Measurements from ENCODE around the gene CD180.

Gene CD180

DNA sequence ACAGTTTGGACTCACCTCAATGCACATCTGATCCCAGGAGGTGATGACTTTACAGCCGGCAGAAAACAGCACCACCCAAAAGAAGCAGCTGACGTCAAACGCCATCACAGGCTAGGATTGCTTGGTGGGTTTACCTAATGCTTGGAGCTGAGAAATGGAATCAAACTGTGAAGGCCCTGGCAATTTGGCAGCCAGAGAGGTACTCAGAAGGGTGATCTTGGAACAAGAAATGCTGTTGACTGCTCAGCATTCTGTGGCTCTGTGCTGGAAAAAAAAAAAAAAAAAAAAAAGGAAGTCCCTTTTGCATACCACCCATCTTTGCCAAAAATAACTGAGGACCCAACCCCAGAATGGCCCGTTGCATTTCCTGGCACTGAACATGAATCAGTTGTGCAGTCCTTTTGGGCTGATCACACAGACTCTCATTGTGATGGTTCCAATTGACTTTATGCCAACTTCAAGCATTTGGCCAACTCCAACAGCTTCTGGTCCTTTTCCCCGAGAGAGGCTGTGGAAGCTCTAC lies at the start of gene CD180:
CD180 (minus strand) TSS at position 263 of the 523 bp plus-strand sequence; CDS start at position 105, 158 bp downstream.
- no peaks in the 10 kb centered on the region for H3K9me3 ChIP-seq (ENCODE audit: control insufficient read depth in 1 of 2, low read length in 2 of 2)
- peak within 1 kb of the TSS in 1 of 2 donors; percentile 19 for H3K4me3 ChIP-seq (ENCODE audit: low read depth in 1 of 2, low read length in 2 of 2)
- H3K27ac ChIP-seq (ENCODE audit: low read depth, low read length), result no peak within 1 kb of the TSS
- no peaks in the 10 kb centered on the region for H3K27me3 ChIP-seq (ENCODE audit: control insufficient read depth in 1 of 2, insufficient read depth in 2 of 2, low read length in 2 of 2)
- no peak within 1 kb of the TSS for H3K9ac ChIP-seq (ENCODE audit: low read depth in 1 of 2, low read length in 2 of 2)
- H3K36me3 ChIP-seq (ENCODE audit: control insufficient read depth in 1 of 2, insufficient read depth in 2 of 2, low read length in 2 of 2), result no peaks in the 10 kb centered on the region
- H3K4me1 ChIP-seq (ENCODE audit: control insufficient read depth in 1 of 2, insufficient read depth in 2 of 2, low read length in 2 of 2), result peaks cover 15 to 22% of the 10 kb centered on the region in 2 donors

DNA sequence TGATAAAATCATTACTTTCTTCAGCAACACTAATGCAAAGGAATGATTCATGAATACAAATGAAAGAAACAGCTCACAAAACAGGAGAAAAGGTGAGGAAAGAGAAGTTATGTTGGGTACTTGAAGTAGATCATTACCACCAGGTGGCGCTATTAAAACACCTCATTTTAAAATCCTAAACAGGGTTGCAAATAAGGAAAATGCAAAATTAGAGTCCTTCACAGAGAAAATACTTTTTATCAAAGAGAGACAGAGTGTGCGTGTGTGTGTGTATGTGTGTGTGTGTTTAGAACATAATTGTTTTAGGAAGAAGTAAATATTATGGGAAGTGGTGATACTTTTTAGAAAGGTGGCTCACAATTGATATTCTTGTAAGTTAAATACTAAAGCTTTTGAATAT lies 49.5 kb upstream of the CD180 start:
- Histone ChIP-seq H3K4me1 (ENCODE audit: control insufficient read depth in 1 of 2, insufficient read depth in 2 of 2, low read length in 2 of 2) (peaks cover 0 to 6% of the 10 kb centered on the region in 2 donors), H3K27me3 (ENCODE audit: control insufficient read depth in 1 of 2, insufficient read depth in 2 of 2, low read length in 2 of 2) (no peaks in the 10 kb centered on the region), H3K9me3 (ENCODE audit: control insufficient read depth in 1 of 2, low read length in 2 of 2) (no peaks in the 10 kb centered on the region), H3K9ac (ENCODE audit: low read depth in 1 of 2, low read length in 2 of 2) (no peak overlapping the region), H3K36me3 (ENCODE audit: control insufficient read depth in 1 of 2, insufficient read depth in 2 of 2, low read length in 2 of 2) (no peaks in the 10 kb centered on the region), H3K27ac (ENCODE audit: low read depth, low read length) (no peak overlapping the region), H3K4me3 (ENCODE audit: low read depth in 1 of 2, low read length in 2 of 2) (no peak overlapping the region)

GRCh38 chr5:67245259-67245846 lies 48.8 kb upstream of the CD180 start:
- Histone ChIP-seq H3K4me1 (ENCODE audit: control insufficient read depth in 1 of 2, insufficient read depth in 2 of 2, low read length in 2 of 2) (peaks cover 0 to 6% of the 10 kb centered on the region in 2 donors), H3K27me3 (ENCODE audit: control insufficient read depth in 1 of 2, insufficient read depth in 2 of 2, low read length in 2 of 2) (no peaks in the 10 kb centered on the region), H3K4me3 (ENCODE audit: low read depth in 1 of 2, low read length in 2 of 2) (no peak overlapping the region), H3K9ac (ENCODE audit: low read depth in 1 of 2, low read length in 2 of 2) (no peak overlapping the region), H3K9me3 (ENCODE audit: control insufficient read depth in 1 of 2, low read length in 2 of 2) (no peaks in the 10 kb centered on the region), H3K36me3 (ENCODE audit: control insufficient read depth in 1 of 2, insufficient read depth in 2 of 2, low read length in 2 of 2) (no peaks in the 10 kb centered on the region), H3K27ac (ENCODE audit: low read depth, low read length) (no peak overlapping the region)

GRCh38 chr5:67244345-67244793 lies 47.8 kb upstream of the CD180 start:
- Histone ChIP-seq H3K36me3 (ENCODE audit: control insufficient read depth in 1 of 2, insufficient read depth in 2 of 2, low read length in 2 of 2) (no peaks in the 10 kb centered on the region), H3K4me1 (ENCODE audit: control insufficient read depth in 1 of 2, insufficient read depth in 2 of 2, low read length in 2 of 2) (peaks cover 0 to 6% of the 10 kb centered on the region in 2 donors), H3K9ac (ENCODE audit: low read depth in 1 of 2, low read length in 2 of 2) (no peak overlapping the region), H3K9me3 (ENCODE audit: control insufficient read depth in 1 of 2, low read length in 2 of 2) (no peaks in the 10 kb centered on the region), H3K27ac (ENCODE audit: low read depth, low read length) (no peak overlapping the region), H3K4me3 (ENCODE audit: low read depth in 1 of 2, low read length in 2 of 2) (no peak overlapping the region), H3K27me3 (ENCODE audit: control insufficient read depth in 1 of 2, insufficient read depth in 2 of 2, low read length in 2 of 2) (no peaks in the 10 kb centered on the region)

DNA sequence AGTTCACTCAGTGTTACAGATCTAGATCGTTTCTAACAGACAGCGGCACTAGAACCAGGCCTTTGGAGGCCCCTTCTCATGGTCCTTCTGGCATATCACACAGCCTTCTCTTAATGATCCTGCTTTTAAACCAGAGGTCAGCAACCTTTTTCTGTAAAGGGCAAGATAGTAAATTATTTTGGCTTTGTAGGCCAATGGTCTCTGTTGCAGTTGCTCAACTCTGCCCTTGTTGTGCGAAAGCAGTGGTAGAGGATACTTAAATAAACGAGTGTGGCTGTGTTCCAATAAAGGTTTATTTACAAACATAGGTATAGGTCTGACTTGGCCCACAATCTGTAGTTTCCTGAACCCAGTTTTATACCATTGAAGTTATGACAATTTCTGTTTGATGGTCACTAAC lies 47.3 kb upstream of the CD180 start:
- Histone ChIP-seq H3K27ac (ENCODE audit: low read depth, low read length) (no peak overlapping the region), H3K36me3 (ENCODE audit: control insufficient read depth in 1 of 2, insufficient read depth in 2 of 2, low read length in 2 of 2) (no peaks in the 10 kb centered on the region), H3K9me3 (ENCODE audit: control insufficient read depth in 1 of 2, low read length in 2 of 2) (no peaks in the 10 kb centered on the region), H3K4me1 (ENCODE audit: control insufficient read depth in 1 of 2, insufficient read depth in 2 of 2, low read length in 2 of 2) (peaks cover 0 to 6% of the 10 kb centered on the region in 2 donors), H3K9ac (ENCODE audit: low read depth in 1 of 2, low read length in 2 of 2) (no peak overlapping the region), H3K27me3 (ENCODE audit: control insufficient read depth in 1 of 2, insufficient read depth in 2 of 2, low read length in 2 of 2) (no peaks in the 10 kb centered on the region), H3K4me3 (ENCODE audit: low read depth in 1 of 2, low read length in 2 of 2) (no peak overlapping the region)

GRCh38 chr5:67243349-67243748 lies 46.8 kb upstream of the CD180 start:
- H3K9me3 ChIP-seq (ENCODE audit: control insufficient read depth in 1 of 2, low read length in 2 of 2), result no peaks in the 10 kb centered on the region

DNA sequence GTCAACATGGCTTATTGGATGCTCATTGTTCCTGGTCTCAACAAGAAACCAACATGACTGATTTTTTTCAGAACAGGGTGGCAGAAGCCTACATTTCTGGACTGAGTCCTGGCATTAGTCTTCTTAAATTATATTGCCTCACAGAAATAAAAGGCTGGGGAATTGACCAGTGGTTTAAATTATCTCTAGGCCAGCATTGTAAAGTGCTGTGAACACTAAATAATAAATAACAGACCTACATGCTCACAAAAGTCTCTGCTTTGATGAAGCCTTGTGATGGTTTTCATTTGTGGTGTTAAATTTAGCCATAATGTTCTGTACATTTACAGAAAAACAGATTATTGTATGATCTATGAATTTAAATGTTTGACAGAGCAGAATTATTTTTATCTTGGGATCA lies 44.7 kb upstream of the CD180 start:
- Histone ChIP-seq H3K36me3 (ENCODE audit: control insufficient read depth in 1 of 2, insufficient read depth in 2 of 2, low read length in 2 of 2) (no peaks in the 10 kb centered on the region), H3K4me1 (ENCODE audit: control insufficient read depth in 1 of 2, insufficient read depth in 2 of 2, low read length in 2 of 2) (peaks cover 0 to 6% of the 10 kb centered on the region in 2 donors)

More at GRCh38 chr5:67243349-67243748, 46.8 kb upstream of the CD180 start:
- no peak overlapping the region for H3K4me3 ChIP-seq (ENCODE audit: low read depth in 1 of 2, low read length in 2 of 2)
- H3K36me3 ChIP-seq (ENCODE audit: control insufficient read depth in 1 of 2, insufficient read depth in 2 of 2, low read length in 2 of 2), result no peaks in the 10 kb centered on the region
- no peak overlapping the region for H3K9ac ChIP-seq (ENCODE audit: low read depth in 1 of 2, low read length in 2 of 2)
- H3K27ac ChIP-seq (ENCODE audit: low read depth, low read length), result no peak overlapping the region
- H3K27me3 ChIP-seq (ENCODE audit: control insufficient read depth in 1 of 2, insufficient read depth in 2 of 2, low read length in 2 of 2), result no peaks in the 10 kb centered on the region
- peaks cover 0 to 6% of the 10 kb centered on the region in 2 donors for H3K4me1 ChIP-seq (ENCODE audit: control insufficient read depth in 1 of 2, insufficient read depth in 2 of 2, low read length in 2 of 2)

GRCh38 chr5:67240846-67241245 lies 44.2 kb upstream of the CD180 start:
- Histone ChIP-seq H3K4me3 (ENCODE audit: low read depth in 1 of 2, low read length in 2 of 2) (no peak overlapping the region), H3K4me1 (ENCODE audit: control insufficient read depth in 1 of 2, insufficient read depth in 2 of 2, low read length in 2 of 2) (peaks cover 0 to under 1% of the 10 kb centered on the region in 2 donors), H3K9ac (ENCODE audit: low read depth in 1 of 2, low read length in 2 of 2) (no peak overlapping the region), H3K36me3 (ENCODE audit: control insufficient read depth in 1 of 2, insufficient read depth in 2 of 2, low read length in 2 of 2) (no peaks in the 10 kb centered on the region), H3K27me3 (ENCODE audit: control insufficient read depth in 1 of 2, insufficient read depth in 2 of 2, low read length in 2 of 2) (no peaks in the 10 kb centered on the region), H3K27ac (ENCODE audit: low read depth, low read length) (no peak overlapping the region), H3K9me3 (ENCODE audit: control insufficient read depth in 1 of 2, low read length in 2 of 2) (no peaks in the 10 kb centered on the region)

More for the DNA sequence above, 44.7 kb upstream of the CD180 start:
- H3K27me3 ChIP-seq (ENCODE audit: control insufficient read depth in 1 of 2, insufficient read depth in 2 of 2, low read length in 2 of 2), result no peaks in the 10 kb centered on the region
- no peak overlapping the region for H3K27ac ChIP-seq (ENCODE audit: low read depth, low read length)
- H3K9me3 ChIP-seq (ENCODE audit: control insufficient read depth in 1 of 2, low read length in 2 of 2), result no peaks in the 10 kb centered on the region
- no peak overlapping the region for H3K9ac ChIP-seq (ENCODE audit: low read depth in 1 of 2, low read length in 2 of 2)
- H3K4me3 ChIP-seq (ENCODE audit: low read depth in 1 of 2, low read length in 2 of 2), result no peak overlapping the region

- Histone ChIP-seq H3K4me1 (ENCODE audit: control insufficient read depth in 1 of 2, insufficient read depth in 2 of 2, low read length in 2 of 2) (no peaks in the 10 kb centered on the region), H3K27ac (ENCODE audit: low read depth, low read length) (no peak overlapping the region), H3K36me3 (ENCODE audit: control insufficient read depth in 1 of 2, insufficient read depth in 2 of 2, low read length in 2 of 2) (no peaks in the 10 kb centered on the region), H3K27me3 (ENCODE audit: control insufficient read depth in 1 of 2, insufficient read depth in 2 of 2, low read length in 2 of 2) (no peaks in the 10 kb centered on the region), H3K4me3 (ENCODE audit: low read depth in 1 of 2, low read length in 2 of 2) (no peak overlapping the region), H3K9me3 (ENCODE audit: control insufficient read depth in 1 of 2, low read length in 2 of 2) (no peaks in the 10 kb centered on the region), H3K9ac (ENCODE audit: low read depth in 1 of 2, low read length in 2 of 2) (no peak overlapping the region)
Observed at GRCh38 chr5:67240065-67240464, 43.5 kb upstream of the CD180 start.

GRCh38 chr5:67238191-67238590 lies 41.6 kb upstream of the CD180 start:
- Histone ChIP-seq H3K27me3 (ENCODE audit: control insufficient read depth in 1 of 2, insufficient read depth in 2 of 2, low read length in 2 of 2) (no peaks in the 10 kb centered on the region), H3K9me3 (ENCODE audit: control insufficient read depth in 1 of 2, low read length in 2 of 2) (no peaks in the 10 kb centered on the region), H3K9ac (ENCODE audit: low read depth in 1 of 2, low read length in 2 of 2) (no peak overlapping the region), H3K4me3 (ENCODE audit: low read depth in 1 of 2, low read length in 2 of 2) (no peak overlapping the region), H3K4me1 (ENCODE audit: control insufficient read depth in 1 of 2, insufficient read depth in 2 of 2, low read length in 2 of 2) (peaks cover 0 to 5% of the 10 kb centered on the region in 2 donors), H3K36me3 (ENCODE audit: control insufficient read depth in 1 of 2, insufficient read depth in 2 of 2, low read length in 2 of 2) (no peaks in the 10 kb centered on the region), H3K27ac (ENCODE audit: low read depth, low read length) (no peak overlapping the region)
